HG02885 (cell line): ENCODE measurements around the gene EPHA4.

Experiments
- ATAC-seq: cut with Tn5 transposase; IDR thresholded peaks from one replicate; pipeline ENCODE4 v1.9.1; 2021; ENCODE audit warnings: mild to moderate bottlenecking; ENCODE audit not compliant: unreplicated experiment, poor library complexity

EPHA4 gene

DNA sequence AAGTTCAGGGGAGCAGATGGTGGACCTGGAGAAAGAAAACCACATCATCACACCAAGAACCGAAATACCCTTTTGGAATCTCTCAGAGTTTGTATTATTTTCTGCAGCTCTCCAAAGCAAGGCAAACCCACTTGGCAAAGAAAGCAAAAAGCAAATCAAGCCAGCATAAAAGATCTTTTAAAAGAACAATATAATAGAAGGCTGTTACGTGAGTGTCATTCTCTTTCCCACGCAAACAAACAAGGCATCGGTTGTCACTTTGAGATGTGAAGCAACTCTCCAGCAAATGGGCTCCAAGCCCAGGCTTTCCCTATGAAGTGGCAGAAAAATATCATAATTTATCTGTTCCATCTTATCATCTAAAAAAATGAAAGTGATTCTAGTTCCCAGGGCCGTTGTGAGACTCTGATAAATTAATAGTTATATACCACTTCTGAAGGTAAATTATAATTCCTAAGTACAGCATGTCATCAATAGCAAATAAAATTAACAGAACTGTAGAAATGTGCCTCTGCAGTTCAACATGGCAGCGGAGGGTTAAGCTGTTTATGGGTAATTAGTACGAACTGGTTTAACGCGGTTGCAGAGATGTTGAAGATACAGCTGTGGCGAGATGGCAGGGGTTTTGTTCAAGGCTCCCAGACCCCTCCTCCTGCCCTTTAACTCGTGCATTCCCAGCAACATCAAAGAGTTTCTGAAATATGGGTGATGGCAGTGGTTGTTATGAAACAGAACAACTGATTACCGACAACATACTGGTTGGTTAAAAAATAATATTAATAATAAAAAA, 89.2 kb downstream of the EPHA4 start:
- no peak for ATAC-seq

DNA sequence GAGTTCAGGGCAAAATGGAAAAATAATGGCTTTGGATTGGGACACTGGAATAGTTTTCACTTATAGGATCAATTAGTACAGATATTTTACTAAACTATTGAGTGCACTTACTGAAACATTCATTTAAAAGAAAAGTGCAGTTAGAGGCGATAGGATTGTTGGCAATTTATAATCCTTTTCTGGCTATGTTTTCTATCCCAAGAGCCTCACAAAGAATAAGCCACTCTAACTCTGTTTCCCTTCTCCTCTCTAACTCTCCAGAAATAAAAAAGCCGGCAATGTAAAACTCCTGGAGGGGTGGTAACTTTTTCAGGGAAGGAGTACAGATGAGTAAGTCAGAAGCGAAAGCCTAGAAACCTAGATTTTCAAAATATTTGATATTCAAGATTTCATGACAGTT, 91.3 kb downstream of the EPHA4 start:
- no peak for ATAC-seq

DNA sequence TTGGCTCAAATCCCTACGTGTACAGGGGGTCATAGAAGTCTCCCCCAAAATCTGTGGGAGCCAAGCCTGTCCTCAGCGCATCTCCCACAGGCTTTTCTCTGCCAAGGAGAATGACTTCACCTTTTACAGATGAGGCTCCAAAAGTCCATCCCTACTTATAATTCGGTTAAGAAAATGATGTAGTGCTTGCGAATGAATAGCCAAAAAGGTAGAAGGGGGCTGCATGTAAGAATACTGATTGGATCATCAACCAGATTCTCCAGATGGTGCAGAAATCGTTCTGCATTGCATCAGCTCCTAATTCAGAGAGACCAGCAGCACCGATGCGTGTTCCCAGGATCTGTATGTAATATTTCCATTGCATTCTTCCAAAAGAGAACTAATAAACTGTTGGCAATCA, 91.9 kb downstream of the EPHA4 start:
- ATAC-seq: no peak

DNA sequence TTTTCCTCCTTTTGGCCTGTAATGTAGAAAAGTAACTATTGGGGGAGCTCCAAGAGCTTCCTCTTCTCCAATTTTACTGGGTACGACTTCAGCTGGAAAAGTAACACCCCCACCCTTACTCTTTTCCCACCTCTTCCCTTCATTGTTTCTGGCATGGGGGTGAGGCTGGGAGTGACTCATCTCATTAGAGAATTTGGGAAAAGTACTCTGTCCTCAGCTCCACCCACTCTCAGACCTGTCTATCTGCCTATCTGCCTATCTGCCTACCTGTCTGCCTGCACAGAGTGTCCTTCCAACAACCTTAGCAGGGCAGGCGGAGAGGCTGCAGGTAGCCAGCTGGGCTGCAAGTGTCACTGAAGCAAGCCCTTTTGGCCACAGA, 93.6 kb downstream of the EPHA4 start:
- no peak for ATAC-seq

DNA sequence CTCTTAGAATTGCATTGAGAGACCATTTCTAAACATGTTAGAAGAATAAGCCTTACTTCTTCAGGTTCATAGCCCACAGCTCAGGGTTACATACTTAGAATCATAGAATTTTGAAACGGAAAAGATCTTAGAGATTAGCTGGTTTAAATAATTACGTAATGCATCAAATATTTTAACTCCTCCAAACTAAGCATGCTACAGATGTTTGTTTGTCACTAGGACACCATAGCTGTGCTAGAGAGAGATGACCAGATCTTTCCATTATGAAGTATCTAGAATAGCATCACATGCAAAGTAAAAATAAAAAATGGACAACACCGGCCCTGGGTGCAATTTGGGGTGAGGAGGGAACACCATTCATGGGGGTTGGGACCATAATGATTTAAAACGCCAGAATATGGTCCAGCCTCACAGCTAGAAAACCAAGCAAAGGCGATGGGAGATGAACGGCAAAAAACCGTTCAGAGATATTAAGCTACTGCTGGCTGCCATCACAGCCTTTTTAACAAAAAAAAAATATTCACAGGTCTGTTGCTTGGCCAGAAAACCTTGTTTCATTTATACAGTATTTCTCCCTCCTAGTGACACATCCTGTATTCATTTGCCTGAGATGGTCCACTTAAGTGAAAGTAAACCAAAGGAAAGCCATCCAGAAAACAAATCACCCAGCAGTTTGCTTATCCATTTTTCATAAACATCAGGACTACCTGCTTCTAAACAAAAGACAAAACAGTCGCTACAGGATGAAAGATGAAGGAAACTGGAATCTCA, 94.2 kb downstream of the EPHA4 start:
- ATAC-seq: no peak

DNA sequence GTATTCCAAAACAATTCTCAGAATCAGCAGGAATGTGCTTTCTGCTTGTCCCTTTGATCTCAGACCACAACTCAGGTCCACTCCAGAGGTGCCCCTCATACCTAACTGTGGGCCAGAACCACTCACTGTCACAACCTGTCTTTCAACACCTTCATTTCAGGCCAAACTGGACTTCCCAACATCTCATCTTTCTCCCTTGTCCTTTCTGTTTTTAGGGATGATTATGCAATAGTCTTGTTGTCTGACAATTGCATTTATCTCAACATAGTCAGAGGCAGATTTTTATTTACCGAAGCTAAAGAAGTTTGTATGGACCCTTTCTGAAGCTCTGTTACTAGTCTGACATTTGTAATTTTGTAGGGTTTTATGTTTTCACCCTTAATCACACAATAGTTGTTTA, 95.9 kb downstream of the EPHA4 start:
- no peak for ATAC-seq

DNA sequence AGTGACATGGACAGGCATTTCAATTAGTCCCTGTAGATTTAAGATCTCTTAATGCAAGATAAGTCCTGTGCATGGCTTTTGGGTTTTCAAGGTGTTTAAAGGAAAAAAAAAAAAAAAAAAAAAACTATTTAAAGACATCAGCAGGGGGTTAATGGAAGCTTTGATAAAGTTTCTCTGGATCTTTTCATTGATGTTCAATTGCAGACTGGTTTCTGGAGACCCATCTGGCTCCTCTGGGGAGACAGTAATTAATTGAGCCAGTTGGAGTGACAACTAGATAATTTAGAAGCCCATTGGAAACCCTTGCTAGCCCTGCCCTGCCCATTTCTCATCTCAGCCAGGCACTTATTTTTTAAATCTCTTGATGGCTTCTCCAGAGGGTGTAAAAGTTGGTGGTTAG, 98.7 kb downstream of the EPHA4 start:
- no peak for ATAC-seq

DNA sequence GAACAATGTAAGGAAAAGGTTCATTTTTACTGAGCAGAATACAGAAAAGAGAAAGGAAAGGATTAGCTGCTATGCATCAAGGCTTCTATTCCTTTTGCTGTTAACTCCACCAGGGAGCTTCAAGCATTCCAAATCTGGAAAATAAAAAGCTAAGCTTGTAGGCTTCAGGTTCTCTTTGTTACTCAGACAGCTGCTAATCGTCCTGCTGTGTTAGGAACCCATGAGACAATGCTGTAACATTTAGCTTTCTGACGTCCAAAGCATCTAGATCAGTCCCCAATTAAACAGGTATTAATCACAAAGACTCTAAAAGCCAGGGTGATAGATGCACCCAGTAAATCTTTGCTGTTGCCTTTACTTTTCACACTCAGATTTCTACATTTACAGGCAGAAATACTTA, 103.8 kb downstream of the EPHA4 start:
- no peak for ATAC-seq

DNA sequence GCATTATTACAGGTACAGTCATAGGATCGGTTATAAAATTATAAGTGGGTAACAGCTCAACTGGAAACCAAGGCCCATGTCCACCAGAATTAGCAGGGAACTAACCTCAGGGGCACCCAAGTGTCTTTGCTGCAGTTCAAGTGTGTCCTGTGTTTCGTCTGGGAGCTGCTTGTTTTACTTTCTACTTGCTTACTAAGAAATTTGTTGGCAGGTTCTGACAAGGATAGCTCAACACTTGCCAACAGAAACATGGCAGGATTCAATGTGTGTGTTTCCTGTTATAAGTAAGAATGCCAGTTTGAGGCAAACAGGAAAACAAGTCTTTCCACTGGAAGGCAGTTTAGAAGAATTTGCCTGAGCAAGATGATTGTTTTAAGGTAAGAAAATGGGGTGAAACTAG, 104.5 kb downstream of the EPHA4 start:
- ATAC-seq: no peak

DNA sequence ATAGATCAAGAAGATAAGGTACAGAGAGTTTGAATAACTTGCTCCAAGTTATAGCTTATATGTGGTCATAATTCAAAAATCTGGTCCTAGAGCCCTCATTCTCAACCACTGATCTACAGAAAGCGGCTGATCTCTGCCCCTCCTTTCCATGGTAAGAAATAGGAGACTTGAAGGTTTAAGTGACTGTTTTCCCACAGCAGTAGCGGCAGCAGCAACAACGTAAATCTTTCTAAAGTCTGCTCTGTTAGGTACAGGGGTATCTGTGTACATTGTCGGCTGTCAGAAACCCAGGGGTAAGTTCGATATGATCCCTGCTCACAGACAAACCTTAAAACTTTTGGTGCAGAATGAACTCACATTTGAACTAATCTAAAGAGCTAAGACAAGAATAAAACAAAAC, 105.4 kb downstream of the EPHA4 start:
- ATAC-seq: no peak

DNA sequence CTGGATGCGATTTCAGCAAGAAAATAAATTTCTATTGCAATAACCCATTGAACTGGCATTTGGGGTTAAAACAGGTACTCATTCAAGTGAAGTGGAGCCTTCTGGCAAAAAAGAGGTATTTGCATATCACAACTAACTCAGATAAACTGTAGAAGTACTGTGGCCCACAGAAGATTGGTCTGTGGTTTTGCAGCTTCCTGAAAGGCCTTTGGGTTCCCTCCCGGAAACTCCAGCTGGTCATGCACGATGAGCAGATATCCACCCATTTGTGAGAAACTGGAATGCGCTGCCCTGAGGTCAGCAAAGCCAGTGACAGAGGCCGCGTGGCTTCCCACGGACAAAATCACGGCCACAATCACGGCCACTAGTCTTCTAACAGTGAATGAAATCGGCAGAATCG, 106.3 kb downstream of the EPHA4 start:
- ATAC-seq: peak; percentile 69

DNA sequence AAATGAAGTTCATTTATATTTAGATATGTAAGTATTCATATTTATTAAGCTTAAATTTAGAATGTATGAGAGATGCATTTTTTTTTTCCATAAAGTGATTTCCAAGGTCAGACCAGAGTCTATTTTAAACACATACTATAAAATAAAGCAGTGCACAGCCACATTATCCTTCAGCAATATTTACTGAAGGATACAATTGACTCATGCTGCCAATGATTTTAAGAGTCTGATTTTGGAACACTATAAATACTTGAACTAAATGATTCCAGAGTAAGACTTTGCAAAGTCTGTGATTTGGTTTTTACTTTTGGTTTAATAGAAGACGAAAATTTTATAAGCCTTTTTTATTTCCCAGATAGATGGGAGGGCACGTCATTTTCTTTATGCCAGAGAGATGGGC, 107.1 kb downstream of the EPHA4 start:
- ATAC-seq: no peak

DNA sequence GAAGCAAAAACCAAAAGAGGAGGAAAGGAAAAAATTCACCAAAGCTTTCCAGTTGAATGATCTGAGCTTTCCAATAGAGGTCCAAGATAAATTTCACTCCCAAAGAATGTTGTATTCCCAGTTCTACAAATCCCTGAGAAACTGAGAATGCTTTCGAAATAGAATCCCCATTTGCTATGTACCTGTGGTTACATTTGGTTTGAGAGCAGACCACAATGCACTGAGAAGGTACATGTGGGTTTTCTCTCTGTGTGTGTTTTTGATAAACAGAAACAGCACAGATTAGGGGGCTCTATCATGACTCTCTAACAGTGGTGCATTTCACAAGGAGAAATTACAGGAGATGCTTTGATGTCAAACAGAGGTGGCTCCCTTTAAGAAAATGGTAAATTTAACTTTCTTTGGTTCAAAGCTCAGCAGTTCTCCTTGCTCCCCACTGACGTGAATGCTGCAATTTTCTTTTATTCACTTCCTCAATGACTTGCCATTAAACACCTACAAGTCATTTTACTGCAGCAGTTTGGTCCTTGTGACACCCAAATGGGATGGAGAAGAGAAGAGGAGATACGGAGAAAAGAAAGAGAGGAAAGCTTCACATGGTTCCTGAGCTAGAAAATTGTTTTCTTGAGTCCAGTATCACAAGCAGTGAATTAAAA, 108.7 kb downstream of the EPHA4 start:
- ATAC-seq: no peak

DNA sequence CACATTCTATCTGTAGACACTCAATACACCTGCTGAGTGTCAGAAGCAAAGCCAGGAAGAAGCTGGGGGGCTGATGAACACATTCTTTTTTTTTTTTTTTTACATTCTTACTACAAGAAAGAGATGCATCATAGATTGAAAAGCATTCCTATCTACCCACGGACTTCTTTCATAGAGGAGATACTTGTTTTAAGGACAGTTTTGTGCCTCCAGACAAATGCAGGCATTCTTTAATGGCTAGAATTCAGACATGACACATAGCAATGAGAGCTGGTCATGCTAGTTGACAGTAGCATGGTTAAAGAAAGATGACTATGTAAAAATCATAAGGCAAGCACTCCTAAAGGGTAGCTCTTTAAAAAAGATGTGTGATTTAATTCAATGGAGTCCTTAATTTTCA, 110.2 kb downstream of the EPHA4 start:
- ATAC-seq: no peak

DNA sequence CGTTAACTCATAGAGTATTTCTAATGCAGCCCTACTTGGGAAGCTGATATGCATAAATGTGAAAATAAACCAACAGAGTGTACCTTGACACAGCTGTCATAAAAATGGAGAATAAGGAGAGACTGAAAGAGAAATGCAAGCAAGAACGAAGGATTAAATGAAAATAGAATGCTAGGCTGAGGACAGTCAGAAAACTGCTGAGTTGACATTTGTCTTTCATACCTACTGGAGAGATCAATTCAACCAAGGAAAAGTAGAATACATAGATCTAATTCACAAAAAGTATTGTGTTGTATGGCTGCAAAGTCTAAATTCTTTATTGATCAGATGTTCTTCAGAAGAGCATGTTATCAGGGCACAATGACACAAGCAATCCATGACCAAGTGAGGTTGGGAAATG, 112.0 kb downstream of the EPHA4 start:
- ATAC-seq: no peak

DNA sequence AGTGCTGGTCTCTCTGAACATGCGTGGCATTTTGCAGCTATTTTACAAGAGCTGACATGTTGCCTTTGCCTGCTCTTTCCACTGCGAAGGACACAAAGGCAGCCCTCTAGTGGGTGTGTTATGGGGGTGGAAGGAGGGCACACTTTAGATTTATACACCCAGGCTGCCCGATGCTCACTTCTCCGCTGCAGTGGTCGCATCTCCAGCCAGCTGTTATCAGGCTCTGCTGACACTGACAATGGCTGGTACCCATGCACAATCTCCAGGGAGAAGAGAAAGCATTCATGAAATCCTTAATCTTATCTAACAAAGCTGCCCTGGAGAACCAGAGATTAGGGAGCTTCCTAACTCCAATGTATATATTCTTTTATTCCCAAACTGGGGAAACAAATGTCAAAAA, 113.5 kb downstream of the EPHA4 start:
- no peak for ATAC-seq

DNA sequence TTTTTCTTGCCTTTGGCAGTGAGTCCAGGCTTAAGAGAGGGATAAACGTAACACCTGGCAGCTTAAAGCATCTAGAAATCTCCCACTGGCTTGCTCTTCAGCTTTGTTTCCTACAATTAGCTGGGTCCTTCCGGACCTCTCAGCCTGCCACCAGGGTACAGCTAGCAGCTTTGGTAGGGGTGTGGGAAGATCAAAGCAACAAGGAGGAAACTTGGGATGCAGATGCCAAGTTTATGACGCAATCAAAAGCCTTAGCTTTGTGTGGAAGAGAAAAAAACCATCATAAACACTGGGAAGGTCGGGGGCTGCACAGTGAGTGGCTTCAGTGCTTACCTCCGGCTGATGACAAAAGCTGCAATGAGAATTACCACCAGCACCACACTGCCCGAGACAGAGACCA, 116.9 kb downstream of the EPHA4 start:
- ATAC-seq: no peak

DNA sequence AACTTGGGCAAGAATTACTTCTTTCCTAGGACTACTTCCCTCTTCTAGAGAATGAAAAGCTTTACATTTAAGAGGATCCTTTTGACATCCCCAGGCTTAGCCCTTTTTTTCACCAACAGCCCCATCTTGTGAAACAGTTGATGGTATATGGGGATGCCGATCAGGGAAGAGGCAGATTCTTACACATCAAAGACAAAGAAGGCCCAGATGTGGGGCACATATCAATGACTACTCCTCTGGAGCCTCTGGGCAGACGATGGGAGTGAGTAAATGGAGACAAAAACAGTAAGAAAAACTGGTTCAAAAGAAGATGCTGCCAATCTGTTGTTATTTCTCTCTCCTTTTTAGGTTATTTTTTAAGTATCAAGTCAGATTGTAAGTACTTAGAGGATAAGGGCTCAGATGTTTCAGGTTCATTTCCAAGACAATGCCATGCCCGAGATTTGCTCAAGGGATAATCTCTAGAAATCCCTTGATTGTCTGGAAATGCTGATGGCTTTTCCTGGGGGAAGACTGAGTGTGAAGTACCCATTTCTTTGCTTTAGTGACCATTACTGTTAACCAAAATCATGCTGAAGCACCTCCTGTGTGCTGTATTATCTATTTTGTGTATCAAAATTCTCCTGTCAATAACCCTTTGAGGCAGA, 117.5 kb downstream of the EPHA4 start:
- ATAC-seq: no peak

DNA sequence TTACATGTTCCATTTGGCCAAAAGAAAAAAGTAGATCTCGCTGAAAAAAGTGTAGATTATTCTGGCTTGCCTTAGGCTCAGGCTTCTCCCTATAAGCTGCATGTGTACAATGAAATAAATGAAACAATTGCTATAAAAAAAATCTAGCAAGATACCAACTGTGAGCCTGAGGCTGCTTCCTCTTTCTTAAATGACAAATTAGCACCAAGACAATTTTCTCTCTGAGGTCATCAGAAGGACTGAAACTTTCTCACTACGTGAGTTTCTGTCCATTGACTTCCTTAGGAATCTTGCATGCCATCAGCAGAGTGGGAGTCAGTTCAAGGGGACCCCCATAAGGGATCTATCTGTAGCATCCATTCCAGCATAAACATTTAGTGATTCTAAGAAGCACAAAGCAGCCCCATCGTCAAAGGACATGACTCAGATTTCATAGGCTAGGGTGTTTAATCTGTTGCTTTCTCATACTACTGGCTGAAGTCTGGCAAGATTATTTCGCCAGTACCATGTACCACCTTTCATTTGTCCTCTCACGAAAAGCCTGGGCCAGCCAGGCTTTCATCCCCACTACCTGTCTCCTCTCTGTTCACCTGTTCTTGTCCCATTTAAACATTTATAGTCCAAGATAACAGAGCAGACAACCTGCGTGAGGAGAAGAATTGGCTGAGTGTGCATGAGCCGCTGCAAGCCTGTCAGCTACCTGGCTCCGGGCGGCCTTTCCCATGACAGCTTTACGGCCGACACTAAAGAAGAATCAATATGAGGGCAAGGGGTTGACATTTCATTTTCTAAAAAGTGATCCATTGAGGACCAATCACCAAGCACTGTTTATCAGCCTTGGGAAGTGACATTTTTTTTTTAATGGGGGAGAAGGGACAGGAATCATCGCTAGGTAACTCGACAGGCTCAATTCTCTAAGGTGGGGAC, 120.0 kb downstream of the EPHA4 start:
- no peak for ATAC-seq

DNA sequence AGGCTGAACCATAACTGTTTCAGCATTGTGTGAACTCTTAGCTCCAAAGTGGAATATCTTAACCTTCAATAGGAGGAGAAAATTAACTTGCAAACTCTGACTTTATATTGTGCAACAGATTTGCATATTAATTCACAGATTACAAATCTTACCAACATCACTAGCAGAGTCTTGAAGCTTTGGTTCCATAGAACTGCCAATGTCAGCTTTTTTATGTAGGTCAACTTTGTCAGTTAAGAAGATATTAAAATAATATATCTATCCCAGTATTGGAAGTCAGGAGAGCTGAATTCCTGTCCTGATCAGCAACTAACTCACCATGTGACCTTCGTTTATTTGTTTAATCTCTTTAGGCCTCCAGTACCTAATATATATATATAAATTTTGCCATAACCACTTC, 121.8 kb downstream of the EPHA4 start:
- ATAC-seq: no peak
